ENCODE measurements around the gene ADCY7.
A peak's percentile ranks its signal among the peaks of the same experiment; 100 is the strongest.
"Not testable (repeated sequence)": the region's sequence is repeated elsewhere in the genome, so short reads cannot be mapped to it uniquely, and the experiment has no call there.

The ADCY7 gene

DNA sequence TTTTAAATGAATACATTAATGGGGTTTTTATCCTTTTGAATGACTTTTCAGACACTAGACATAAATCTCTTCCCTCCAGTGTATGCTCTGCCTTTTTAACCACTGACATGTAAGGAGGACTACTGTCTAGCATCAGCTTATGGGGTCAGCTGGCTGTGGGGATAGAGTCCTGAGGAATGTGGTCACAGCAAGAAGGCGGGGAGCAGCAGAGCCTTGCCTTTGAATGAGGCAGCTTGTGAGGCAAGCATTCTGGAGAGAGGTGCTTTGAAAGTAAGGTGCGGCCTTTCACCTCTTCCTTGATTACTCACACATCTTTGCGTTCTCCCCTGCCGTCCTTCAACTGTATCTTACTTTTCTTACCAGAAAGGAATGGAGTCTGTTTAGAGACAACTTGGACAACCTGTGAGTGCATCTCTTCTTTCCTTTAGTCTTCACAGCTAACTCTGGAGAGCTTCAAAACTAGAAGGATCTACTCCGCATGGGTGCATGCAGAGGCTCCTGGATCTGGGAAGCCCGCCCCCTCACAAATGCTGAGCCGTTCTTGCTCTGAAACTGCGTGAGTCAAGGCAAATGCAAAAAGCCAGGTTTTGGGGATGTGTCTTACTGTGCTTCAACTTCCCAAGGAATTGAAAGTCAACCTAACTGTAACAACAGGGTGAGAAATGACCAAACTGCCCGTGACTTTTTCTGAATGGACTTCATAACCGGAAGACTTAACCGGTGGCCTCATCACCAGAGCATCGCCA is 49.9 kb downstream of the ADCY7 start:
- no peak for DNase-seq

DNA sequence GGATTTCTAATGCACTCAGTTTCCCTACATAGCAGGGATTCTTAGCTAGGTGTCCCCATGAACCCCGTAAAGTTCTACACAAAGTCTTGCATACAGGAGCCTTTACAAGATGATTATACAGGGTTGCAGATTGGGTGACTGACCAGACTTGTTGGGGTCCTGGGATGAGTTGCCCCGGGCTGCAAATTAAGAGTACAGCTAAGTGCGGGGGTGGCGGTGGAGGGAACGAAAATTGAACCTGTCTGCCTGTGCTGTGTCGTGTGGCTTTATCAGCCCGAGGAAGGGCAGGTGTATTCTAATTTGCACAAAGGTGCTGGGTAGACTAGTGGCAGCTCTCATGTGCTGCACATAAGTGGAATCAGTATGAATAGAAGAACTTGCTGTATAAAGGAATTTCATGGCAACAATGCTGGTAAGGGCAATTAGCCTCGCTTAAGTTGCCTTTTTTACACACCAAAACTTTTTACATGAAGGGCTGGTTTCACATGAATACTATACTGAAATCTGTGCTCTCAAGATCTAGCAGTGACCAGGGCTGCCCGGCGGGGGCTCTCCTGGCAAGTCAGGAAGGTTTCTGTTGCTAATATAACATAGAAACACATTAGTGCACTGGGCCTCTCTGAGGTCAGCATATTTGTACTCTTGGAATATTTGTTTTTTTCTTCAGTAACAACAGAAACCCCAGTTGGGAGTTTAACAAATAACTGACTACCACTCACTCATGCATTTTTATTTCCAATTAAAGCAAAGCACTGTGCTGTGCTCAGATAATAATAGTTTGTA is 50.7 kb downstream of the ADCY7 start:
- DNase-seq: peak; percentile 33

DNA sequence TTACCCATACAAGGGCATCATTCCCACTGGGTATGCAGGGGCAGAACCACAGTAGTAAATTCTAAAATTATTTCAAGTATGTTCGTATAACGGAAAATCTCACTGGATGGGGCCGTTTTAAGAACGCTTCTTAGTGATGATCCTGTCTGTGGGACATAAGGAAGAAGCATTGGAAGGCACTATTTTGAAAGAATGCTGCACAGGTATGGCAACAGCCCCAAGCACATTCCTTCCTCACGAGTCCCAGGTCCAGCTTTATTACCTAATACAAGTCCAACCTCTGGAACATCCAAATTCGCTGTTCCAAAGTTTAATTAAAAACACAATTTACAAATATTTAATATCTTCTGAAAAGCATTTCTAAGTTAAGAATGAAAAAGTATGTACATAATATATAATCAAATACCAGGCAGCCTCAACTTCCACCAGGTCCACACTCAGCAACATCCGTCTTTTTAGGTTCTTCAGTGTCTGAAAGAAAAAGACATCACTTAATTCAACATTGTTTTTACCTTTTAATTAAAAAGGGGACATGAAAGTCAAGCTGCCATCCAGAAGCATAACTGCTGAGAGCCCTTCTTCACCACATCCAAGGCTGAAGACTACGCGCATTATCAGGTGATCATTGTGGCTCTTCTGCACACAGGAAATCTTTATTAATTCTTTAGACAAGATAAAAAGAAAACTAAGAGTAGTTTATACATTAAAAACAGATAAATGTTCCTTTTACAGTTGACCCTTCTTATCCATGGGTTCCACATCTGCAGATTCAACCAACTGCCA is 52.6 kb downstream of the ADCY7 start:
- no peak for DNase-seq

DNA sequence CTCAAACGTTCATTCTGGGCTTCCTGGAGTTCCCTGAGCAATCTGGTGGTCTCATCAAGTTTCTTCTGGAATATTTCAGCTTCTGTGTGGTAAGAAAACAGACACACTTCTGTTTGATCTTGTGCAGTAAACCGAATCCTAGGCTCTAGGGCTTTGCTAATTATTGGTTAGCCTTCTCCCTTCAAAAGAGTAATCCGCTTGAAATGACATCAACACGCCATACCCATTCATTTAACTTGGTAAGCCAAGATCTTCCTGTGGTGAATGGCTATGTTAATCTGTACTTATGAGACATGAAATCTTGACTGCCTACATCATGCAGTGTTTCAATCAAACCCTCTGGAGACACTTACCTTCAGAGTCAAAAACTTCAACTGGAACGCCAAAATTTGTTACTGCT is 54.0 kb downstream of the ADCY7 start:
- DNase-seq: no peak

DNA sequence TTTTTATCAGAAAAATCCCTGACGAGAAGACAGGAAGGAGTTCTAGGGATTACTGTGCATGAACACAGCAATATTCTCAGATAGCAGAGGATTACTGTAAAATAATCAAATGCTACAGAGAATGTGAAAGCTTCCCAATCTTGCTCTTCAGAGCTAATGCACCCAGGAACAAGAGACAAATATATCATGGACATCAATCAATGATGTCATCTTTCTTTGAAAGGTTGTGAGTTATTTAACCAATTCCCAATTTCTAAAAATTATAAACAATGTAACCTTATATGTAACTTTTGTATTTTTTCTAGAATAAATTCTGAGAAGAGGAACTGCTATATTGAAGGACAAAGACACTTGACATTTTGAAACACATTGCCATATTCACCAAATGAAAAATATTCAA is 56.0 kb downstream of the ADCY7 start:
- no peak for DNase-seq

DNA sequence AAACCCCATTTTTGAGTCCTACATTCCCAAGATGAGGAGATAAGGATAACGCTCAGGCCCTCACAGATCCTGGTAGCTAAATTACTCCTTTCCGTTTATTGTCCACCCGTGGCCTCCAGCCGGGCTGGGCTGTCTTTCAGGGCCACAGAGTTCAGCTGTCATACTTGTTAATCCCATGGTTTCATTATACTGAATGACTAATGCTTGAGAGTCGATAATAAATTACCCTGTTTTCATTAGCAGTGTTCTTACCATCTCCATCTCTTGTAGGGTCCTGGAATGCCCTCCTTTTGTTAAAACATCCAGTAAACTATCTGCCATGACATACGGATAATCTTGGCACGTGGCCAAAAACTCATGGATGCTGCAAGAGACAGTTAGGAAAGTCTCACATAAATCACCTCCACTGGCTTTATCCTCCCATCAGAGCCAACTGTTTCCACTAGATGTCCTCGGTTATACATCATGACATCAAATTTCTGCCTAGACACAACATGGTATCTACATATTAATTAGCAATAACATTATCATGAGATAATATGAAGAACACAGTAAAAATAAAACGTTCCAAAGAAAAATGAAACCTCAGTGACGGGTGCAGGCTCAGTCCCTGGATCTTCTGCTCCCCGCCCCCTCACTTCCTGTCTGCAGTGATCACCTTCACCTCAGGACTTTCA is 57.1 kb downstream of the ADCY7 start:
- peak; percentile 59 for DNase-seq

DNA sequence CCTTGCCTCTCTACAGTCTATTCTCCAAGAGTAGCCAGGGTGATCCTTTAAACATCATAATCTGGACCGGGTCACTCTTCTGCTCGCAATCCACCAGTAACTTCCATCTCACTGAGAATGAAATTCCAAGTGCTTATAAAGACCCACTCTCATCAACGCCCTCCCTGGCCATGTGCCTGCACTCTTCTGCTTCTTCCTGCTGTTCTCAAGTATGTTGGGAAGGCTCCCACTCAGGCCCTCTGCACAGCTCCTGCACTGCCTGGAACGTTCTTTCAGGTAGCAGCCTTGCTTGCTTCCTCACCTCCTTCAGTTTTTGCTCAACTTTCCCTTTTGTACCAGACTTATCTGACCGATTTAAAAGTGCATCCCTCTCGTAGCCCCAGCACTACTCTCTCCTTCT is 58.0 kb downstream of the ADCY7 start:
- DNase-seq: no peak

DNA sequence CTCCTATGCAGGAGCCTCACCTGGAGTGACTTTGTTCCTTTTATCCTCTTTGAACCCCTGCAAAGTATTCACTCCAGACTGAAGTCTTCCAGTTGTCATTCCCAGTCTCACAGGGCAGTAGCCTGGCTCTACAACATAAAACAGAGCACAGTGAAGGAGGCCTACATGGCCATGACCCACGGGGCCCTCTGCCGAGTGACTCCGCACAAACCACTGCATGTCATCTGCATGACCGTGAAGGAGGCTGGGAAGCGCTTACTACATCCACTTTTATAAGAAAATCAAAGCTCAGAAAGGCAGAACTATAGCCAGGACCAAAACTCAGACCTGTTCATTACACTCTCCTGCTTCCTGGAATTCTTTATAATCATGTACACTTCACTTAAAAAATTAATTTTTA is 59.9 kb downstream of the ADCY7 start:
- DNase-seq: no peak

DNA sequence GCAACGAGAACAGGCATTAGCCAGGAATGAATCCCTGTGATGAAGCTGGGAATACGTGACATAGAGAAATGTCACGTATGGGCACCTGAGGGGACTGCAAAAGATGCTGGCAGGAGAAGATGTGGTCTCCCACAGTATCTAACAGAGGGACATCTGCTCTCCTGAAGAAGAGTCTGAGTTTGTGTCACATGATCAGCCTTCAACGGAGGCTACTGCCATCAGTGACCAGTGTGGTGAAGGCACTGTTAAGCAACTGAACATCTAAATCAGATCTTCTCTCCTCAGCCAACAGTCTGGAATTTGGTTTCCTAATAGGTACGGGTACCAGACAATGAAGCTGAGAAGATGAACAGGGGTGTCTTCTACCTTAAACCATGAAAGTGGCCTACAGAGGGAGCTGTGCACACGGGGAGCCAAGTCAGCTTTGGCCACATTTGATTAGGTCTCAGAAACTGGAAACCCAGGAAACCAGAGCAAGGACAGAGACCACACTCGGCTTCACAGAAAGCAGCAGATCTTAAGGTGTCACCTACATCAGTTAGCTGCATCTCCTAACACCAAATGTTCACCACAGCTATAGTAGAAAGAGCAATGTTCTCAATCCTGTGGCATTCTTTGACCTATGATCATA is 60.6 kb downstream of the ADCY7 start:
- peak; percentile 73 for DNase-seq

DNA sequence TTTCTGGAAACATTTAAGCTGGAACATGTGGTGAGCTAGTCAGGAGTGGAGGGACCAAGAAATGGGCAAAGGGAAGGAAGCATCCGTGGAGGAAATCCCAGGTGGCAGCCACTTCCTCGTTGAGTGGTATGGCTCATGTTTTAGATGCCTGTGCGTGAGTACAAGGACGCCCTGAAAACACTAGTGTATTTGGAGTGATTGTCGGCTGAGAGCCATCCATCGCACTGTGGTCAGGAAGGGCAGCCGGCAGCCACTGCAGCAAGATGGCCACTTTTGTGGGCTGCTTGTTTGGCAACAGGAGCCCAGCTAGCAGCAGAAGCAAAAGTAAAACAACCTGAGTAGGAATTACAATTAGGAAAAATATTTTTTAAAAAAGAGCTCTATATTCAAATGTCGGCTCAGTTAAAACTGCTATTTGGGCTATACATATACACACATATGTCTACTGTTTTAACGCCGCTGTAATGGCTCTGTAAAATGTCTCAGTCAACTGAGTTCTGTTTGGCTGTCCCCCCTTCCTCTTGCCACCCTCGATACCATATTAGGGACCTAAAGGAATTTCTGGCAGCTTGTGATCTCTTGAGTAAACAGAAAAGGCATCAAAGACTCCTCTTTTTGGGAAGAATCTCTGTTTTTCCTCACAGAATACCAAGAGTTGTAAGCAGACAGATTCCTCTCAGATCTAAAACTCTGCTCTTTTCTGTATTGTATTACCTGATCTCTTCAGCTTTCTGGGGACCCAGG is 63.3 kb downstream of the ADCY7 start:
- DNase-seq: no peak

DNA sequence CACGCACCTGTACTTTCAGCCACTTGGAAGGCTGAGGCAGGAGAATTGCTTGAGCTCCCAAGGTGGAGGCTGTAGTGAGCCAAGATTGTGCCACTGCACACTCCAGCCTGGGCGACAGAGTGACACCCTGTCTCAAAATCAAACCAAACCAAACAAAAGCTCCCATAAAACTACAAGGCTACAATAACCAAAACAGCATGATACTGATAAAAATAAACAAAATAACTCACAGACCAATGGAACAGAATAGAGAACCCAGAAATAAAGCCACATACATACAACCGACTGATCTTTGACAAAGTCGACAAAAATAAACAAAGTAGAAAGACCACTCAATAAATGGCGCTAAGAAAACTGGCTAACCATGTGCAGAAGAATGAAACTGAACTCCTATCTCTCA is 65.2 kb downstream of the ADCY7 start:
- no peak for DNase-seq

DNA sequence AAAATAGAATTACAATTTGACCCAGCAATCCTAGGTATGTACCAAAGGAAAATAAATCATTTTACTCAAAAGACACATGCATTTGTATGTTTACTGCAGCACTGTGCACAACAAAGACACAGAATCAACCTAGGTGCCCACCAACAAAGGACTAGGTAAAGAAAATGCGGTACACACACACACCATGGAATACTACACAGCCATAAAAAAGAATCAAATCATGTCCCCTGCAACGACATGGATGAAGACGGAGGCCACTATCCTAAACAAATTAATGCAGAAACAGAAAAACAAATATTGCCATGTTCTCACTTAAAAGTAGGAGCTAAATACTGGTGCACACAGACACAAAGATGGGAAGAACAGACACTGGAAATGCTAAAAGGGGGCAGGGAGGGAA is 66.2 kb downstream of the ADCY7 start:
- no peak for DNase-seq

DNA sequence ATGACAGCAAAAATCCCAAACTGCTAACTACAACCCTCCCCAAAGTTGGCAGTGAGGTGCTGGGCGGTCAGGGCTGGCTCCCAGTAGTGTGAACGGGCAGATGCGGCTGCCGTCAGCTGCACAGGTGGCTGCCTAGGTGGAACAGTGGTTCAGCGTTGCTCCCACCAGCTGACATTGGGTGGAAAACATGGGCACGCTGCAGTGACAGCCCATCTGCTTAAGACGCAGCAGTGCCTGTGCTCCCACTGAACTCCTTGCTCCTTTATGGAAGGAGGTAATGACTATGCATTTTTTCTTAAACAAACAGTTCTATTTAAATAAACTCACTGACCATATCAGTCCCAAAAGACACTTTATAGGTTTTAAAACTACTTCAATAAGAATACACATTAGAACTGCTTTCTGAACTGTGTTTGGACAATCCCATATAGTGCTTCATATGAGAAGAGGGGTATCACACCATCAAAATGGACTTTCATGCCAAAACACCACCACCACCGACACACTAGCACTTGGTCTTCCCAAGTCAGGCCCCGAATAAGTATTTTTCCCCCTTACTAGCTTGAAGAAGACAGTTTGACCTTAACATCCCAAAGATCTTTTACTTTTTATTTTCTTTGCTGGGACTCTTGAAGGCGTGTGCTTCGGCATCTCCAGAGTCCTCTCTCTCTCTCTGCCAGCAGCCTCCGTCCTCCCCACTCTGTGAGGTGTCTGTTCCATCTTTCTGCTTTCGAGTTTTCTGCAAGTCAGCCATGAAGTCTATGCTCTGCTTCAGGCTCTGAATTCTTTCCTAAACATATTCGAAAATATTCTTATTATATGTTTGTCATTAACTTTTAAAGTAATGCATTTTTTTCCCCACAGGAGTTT is 68.0 kb downstream of the ADCY7 start:
- no peak for DNase-seq

DNA sequence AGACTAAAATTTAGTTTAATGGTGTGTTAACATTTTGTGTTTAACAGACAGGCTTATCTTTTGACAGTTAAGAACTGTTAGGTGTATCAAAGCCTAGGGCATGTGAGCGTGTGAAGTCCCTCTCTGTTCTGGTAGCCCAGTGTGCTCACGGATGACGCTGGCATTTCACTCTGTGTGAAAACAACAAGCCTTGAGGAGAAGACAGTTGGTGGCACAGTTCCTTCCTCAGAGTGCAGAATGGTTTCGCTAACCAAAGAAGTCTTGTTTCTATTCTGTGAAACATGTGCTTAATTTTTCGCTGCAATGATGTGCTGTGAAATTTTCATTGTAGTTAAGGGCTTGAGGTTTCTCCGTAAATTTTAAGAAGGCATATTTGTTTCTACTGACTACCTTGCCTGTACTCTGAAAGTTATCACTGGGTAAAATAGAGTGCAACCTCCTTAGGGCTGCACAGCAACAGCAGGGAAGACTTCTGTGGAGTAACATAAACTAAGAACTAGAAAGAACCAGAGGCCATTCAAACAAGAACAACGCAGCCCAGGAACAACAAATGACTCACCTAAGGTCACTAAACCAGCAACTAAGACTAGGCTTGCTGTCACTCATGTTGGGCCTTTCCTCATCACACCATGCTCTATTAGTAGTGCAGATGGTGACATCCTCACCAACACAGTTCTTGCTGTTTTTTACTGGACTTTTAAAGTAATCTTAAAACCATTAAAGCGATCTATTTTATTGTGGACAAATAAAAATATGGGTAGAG is 69.0 kb downstream of the ADCY7 start:
- no peak for DNase-seq

DNA sequence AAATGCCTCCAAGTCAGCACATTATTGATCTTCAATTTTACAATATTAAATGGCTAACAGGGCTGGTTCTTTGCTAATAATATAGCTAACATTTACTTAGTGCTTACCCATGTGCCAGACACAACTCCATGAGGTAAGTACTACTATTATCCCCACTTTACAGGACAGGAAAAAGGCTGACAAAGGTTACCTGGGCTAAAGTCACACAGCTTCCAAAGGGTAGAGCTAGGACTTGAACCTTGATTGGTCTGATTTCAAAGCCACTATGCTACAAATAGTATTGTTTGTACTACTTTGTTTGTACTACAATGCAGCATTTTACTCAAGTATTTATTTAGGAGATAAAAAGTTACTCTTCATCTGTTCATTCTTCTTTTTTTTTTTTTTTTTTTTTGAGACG is 70.5 kb downstream of the ADCY7 start:
- peak; percentile 33 for DNase-seq

DNA sequence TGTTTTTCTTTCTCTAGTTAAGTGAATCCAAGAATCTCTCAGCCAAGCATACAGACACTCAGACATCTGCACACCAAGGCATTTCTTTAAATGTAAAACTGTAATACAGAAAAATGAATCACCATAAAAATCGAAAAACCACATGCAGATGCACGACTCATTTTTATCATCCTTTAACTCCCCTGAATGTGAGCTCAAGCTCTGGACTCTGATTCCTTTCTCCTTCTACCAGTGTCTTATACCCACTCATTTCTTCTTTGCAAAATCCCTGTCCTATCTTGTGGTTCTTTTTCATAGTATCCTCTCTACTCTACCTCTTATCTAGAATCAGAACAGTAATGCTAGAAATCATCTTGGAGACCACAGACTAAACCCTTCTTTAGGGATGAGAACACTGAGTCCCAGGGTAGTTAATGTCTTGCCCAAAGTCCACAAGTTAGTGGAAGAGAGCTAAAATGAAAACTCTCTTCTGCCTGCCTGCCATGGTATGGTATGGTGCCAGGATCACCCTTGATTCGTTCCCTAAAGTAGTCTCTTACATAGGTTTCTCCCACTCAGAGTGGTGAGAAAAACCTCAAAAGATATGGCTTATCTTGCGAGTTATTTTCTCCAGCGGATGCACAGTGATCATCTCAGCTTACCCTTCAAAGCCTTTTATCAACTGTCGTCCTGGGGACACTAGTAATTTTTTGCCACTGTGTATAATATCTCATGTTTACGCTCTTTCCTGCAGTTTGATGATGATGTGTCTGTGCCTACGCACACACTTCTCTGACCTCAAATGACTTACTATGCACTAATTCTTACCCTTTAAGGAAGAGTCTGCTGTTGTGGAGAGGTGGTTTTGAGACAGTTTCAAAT is 72.2 kb downstream of the ADCY7 start:
- no peak for DNase-seq

DNA sequence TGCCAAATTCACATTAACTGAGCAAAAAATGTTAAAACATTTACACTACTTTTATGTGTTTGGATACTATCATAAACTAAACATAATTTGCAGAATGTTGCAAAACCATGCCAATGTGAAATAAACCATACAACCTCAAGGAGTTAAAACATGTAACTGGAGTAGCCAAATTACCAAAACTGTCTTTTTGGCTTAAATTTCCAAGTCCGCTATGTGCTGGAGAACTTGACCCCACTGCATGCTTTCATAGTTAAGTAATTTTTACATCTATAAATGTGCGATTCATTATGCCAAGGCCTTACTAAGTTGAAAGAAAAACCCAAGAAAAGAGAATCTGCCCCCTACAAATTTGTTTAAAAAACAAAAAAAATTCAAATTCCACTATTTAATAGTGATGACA is 74.2 kb downstream of the ADCY7 start:
- DNase-seq: no peak

DNA sequence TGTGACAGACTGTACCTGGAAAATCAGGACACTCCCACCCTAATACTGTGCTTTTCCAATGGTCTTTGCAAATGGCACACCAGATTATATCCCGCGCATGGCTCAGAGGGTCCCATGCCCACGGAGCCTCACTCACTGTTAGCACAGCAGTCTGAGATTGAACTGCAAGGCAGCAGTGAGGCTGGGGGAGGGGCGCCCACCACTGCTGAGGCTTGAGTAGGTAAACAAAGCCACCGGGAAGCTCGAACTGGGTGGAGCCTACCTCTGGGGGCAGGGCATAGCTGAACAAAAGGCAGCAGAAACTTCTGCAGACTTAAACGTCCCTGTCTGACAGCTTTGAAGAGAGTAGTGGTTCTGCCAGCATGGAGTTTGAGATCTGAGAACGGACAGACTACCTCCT is 77.2 kb downstream of the ADCY7 start:
- DNase-seq: not testable (repeated sequence)

DNA sequence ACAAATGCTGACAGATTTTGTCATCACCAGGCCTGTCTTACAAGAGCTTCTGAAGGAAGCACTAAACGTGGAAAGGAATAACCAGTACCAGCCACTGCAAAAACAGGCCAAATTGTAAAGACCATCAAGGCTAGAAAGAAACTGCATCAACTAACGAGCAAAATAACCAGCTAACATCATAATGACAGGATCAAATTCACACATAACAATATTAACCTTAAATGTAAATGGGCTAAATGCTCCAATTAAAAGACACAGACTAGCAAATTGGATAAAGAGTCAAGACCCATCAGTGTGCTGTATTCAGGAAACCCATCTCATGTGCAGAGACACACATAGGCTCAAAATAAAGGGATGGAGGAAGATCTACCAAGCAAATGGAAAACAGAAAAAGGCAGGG is 78.9 kb downstream of the ADCY7 start:
- DNase-seq: not testable (repeated sequence)

Measured in DMS53 (cell line).